CD4-positive, alpha-beta T cell treated with Interleukin-15 for 4 hours (primary cell): ENCODE measurements around the gene CARD18.

Experiments
- DNase-seq: peaks from one replicate; pipeline ENCODE4 v3.0.0-alpha.2; 2020; ENCODE audit warnings: low spot score

CARD18 gene

GRCh38 chr11:105139669-105140068, at the start of gene CARD18:
Gene CARD18, minus strand, starts transcription at chr11:105139769. Its CDS starts 43 bp downstream, at chr11:105139726.
- DNase-seq: no peak

- DNase-seq: no peak
Measured at GRCh38 chr11:105183987-105184386, 44.4 kb upstream of the CARD18 start.

DNA sequence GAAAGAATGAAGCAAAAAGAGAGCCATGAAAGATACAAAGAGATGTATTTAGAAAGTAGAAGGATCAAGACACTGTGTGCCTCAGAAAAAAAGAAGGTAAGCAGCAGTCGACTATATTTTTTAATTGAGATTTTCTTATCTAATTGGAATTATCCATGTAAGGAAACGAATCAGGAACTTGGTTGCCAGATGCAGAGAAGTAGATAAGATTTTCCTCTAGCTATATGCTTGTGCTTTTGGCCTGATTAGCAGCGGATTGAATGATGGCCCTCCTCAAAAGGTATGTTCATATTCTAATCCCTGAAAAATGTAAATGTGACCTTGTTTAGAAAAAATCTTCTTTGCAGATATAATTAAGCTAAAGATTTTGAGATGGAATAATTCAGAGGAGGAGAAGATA, 43.9 kb upstream of the CARD18 start:
- DNase-seq: no peak

GRCh38 chr11:105181521-105181920, 42.0 kb upstream of the CARD18 start:
- DNase-seq: no peak

DNA sequence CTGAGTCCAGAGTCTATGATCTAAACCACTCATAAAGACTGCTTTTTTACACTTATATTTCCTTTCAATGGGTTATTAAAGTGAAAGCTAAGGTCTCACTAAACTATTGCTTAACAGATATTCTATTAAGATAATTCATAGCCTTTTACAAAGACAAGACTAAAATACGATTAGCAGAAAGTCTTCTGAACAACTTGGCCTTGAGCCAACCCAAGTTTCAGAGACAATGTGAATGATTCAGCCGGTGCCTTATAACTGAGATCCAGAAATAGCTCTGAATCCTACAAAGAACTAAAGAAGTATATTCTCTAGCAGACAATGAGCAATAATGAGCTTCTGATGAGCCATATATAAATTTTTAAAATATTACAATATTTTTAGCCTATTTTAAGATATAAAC, 41.5 kb upstream of the CARD18 start:
- DNase-seq: no peak

GRCh38 chr11:105179542-105180278, 40.1 kb upstream of the CARD18 start:
- no peak for DNase-seq

DNA sequence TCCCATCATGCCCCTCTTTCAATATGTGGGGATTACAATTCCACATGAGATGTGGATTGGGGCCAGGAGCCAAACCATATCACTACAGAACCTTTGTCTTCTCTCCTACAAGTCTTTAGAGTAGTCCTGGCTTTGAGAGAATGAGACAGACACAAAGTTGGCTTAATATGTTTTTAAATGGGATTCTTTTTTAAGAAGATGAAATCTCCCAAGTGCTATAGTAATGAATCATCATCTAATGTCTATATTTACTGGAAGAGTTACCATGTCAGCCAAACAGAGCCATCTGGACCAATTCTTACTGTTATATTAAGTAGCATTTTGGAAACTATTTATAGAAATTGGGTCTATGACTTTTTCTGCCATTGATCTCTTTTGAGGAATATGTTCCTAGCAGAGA, 38.1 kb upstream of the CARD18 start:
- no peak for DNase-seq

- DNase-seq: no peak
Measured at GRCh38 chr11:105168457-105168856, 28.9 kb upstream of the CARD18 start.

- DNase-seq: no peak
Measured at GRCh38 chr11:105167244-105167643, 27.7 kb upstream of the CARD18 start.

- no peak for DNase-seq
Measured at GRCh38 chr11:105164208-105164607, 24.6 kb upstream of the CARD18 start.

- no peak for DNase-seq
Measured at GRCh38 chr11:105162506-105162905, 22.9 kb upstream of the CARD18 start.

DNA sequence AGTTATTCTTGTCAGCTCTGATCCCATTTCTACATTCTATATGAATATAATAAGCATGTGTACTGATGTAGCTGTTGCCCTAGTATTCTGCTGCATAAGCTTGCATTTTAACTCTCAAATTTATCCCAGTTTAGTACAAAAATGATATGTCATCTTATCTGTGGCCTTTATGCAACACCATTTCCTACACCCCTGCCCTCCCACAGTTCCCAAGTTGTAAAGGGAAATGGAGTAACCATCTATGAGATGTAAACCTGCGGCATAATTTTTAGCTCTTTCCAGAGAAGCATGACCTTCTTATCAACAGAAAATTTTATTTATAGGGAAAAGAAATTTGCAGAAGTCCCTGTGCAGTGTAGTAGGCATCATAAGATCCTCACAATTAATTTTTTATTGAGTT, 18.9 kb upstream of the CARD18 start:
- no peak for DNase-seq

GRCh38 chr11:105156720-105157119, 17.2 kb upstream of the CARD18 start:
- DNase-seq: no peak

- no peak for DNase-seq
Measured at GRCh38 chr11:105156231-105156630, 16.7 kb upstream of the CARD18 start.

- no peak for DNase-seq
Measured at GRCh38 chr11:105155679-105156078, 16.1 kb upstream of the CARD18 start.

- no peak for DNase-seq
Measured at GRCh38 chr11:105153392-105153791, 13.8 kb upstream of the CARD18 start.

DNA sequence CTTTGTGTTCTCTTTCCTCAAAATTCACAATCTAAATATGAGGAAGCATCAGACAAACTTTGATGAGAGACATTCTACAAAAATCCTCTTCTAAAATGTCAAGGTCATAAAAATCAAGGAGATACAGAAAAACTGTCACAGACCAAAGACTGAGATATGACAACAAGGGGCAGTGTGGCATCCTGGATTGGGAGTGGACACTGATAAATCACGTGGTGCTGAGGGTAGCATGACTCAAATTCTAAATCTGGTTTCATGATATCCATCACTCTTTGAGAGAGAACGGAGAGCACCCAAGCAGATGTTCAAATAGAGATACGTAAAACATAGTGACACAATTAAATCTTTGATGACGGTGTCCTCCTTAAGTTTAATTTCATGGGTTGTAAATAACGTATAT, 13.0 kb upstream of the CARD18 start:
- no peak for DNase-seq

DNA sequence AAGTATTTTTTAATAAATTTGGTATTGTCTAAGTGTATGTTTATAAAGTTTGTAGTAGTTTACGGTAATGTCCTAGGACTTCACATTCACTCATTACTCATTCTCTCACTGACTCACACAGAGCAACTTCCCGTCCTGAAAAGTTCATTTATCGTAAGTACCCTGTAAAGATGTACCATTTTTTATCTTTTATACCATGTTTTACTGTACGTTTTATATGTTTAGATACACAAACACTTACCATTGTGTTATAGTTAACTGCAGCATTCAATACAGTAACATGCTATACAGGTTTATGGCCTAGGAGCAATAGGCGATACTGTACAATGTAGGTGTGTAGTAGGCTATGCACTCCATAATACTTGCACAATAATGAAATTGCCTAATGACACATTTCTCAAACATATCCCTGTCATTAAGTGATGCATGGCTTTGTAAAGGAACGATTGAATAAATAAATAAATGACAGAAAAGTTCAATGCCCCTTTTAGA, 12.5 kb upstream of the CARD18 start:
- no peak for DNase-seq

DNA sequence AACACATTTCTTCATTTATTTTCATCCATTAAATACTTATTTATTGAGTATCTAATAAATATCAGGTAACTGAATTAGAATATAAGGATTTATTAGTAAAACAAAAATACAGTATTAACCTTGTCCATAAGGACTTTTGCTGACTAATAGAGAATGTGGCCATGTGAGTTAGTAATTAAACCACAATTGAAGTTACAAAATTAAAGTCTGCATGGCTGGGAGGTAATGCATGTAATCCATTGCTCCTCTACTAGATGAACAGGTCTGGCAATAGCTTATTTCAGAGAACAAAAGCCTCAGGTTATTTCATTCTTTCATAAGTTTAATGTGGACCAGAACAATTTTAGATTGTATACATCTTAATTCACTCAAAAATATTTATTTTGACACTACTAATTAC, 9.9 kb upstream of the CARD18 start:
- no peak for DNase-seq

GRCh38 chr11:105148241-105148640, 8.7 kb upstream of the CARD18 start:
- DNase-seq: no peak

GRCh38 chr11:105144887-105145286, 5.3 kb upstream of the CARD18 start:
- DNase-seq: no peak

- no peak for DNase-seq
Measured at GRCh38 chr11:105142167-105142566, 2.6 kb upstream of the CARD18 start.

- no peak for DNase-seq
Measured at GRCh38 chr11:105137286-105137685, 2.3 kb downstream of the CARD18 start.

DNA sequence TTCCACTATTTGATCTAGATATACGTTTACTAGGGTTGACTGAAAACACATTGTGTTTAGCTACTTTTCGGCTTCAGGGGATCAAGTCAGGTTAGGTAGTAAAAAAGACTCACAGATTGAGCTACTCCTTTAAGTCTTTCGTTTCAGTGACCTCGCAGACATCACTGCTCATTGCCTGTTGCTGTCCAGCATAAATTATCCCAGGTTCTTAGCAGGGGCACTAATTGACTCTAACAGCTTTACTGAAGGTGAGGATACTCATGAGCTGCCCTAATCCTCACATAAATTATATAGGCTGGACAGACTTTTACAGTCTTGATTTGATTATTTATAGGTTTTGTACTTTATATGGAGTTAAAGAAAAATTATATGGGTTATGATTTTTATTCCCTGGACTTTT, 3.7 kb downstream of the CARD18 start:
- no peak for DNase-seq
